NOMO-1 treated with dmso at 0.1 percent for 144 hours (cell line): ENCODE data around the gene TCF7L1.

ENCODE experiments used
- DNase-seq: peaks from one replicate; lab custom pipeline; 2025; ENCODE audit not compliant: unreplicated experiment; lab: John Stamatoyannopoulos, UW

Gene TCF7L1

DNA sequence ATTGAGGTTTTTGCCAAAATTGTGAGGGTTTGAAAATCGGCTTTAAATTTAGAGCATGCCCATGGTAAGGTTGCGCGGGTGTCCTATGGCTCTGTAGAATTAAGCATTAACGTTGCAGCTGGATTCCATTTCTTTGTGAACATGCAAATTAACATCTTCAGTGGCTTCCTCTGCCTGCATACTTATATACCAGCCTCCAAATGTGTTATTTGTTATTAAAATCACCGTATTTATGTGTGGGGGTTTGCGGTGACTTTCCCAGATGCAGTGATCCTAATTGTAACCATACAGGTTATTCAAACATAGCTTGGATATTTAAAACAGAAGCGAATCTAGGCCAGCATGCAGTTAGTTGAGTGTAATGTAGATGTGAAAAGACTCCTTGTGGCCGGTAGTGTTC lies 114.4 kb downstream of the TCF7L1 start:
- no peak for DNase-seq

DNA sequence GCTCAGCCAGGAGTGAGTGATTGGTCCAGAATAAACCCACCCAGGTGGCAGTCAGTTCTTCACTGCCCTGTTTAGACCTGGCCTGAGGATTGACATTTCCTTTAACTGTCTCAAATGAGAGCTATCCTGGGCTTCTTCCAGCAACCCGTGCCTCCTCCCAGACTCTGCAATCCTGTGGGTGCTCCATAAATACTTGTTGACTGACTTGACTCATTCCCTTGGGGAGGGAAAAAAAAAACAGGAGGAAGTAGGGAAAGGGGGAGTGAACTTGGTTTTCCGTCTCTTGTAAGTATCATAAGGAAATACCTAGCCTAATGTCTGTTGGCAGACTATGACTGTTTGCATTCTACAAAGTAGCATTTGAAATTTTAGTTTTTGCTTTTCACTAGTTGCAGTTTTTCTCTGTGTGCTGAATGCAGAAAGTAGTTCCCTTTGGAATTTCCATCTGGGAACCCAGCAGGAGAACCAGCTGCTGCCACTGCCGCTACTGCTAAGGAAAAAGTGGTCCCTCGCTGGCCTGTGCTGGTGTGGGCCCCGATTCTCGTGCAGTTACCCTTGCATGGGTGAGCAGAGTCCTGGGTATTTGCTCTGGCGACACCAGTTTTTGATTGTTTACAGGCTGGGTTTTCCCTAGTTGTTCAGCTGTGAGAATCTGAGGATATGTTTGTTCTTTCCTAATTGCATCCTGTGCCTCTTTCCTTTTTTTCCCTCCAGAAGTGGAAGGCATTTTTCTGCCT lies 115.7 kb downstream of the TCF7L1 start:
- no peak for DNase-seq

DNA sequence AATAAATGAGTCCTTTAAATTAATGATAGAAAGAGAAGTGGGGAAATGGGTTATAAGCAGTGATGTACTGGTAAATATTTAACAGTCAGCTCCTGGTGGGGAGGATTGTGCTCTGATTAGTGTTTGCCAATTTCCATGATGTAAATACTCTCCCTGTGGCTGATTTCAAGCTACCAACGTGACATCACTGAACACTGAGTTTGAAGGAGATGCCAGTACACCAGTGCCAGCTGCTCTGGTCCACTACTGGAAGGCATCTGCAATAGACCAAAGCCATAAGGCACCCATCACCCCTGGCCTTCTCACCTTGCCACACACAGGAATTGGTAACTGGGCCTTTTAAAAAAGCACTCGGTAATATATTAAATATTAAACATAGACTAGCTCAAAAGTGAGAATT lies 116.9 kb downstream of the TCF7L1 start:
- DNase-seq = no peak

- no peak for DNase-seq
Observed at GRCh38 chr2:85251070-85251616, 118.0 kb downstream of the TCF7L1 start.

GRCh38 chr2:85253890-85254289 lies 120.7 kb downstream of the TCF7L1 start:
- DNase-seq = no peak

DNA sequence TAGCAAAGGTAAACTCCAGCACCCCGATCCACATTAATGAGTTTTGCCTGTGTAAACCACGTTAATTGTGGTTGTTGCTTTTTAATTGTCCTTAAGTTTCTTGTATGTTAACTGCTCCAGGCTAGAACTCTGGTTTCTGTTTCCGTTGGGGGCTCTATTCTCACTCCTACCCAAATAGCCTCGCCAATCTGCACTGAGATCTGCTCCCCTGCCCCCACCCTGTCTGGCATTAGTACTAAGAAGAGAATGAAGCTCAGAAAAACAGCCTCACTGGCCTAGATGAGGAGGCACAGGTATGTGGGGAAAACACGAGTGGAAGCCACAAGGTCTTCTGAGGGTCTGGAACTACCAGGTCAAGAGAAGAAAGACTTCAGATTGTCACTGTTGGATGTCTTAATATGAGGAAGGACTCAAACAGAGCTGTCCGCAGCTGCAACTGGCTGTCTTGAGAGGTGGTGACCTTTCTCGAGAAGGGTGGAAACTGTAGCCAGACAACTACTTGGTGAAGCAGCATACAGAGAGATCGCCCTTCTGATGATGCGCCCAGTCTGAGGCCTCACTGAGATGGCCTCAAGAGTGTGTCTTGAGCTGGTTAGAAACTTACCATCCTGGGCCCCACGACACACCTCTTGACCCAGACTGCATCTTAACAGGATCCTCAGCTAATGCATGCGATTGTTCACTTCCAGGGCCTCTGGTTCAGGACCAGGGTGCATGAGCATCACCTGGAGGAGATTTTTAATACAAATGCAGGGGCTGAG lies 121.5 kb downstream of the TCF7L1 start:
- DNase-seq = no peak

GRCh38 chr2:85255456-85255812 lies 122.2 kb downstream of the TCF7L1 start:
- no peak for DNase-seq

GRCh38 chr2:85255813-85256594 lies 122.8 kb downstream of the TCF7L1 start:
- no peak for DNase-seq

GRCh38 chr2:85257359-85257969 lies 124.3 kb downstream of the TCF7L1 start:
- DNase-seq = no peak

GRCh38 chr2:85257970-85258605 lies 124.9 kb downstream of the TCF7L1 start:
- DNase-seq = no peak

- no peak for DNase-seq
Observed at GRCh38 chr2:85259101-85259590, 126.0 kb downstream of the TCF7L1 start.

GRCh38 chr2:85259879-85260278 lies 126.7 kb downstream of the TCF7L1 start:
- no peak for DNase-seq

GRCh38 chr2:85263591-85263990 lies 130.4 kb downstream of the TCF7L1 start:
- DNase-seq = no peak

GRCh38 chr2:85264471-85264870 lies 131.3 kb downstream of the TCF7L1 start:
- no peak for DNase-seq

GRCh38 chr2:85265304-85265703 lies 132.1 kb downstream of the TCF7L1 start:
- DNase-seq = no peak

GRCh38 chr2:85266146-85267041 lies 133.2 kb downstream of the TCF7L1 start:
- DNase-seq = no peak

- DNase-seq = no peak
Observed at GRCh38 chr2:85269959-85270358, 136.8 kb downstream of the TCF7L1 start.

DNA sequence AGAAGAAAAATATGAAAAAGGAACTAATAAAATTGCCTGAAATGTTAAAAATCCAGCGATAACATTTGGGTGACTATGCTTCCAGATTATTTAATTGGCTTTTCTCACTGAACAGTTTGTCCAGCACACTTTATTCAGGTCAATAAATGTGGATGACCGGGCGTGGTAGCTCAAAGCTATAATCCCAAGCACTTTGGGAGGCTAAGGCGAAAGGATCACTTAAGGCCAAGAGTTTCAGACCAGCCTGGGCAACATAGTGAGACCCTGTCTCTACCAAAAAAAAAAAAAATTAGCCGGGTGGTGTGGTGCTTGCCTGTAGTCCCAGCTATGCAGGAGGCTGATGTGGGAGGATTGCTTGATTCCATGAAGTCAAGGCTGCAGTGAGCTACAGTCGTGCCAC lies 139.2 kb downstream of the TCF7L1 start:
- no peak for DNase-seq
